Suprapubic skin (tissue), 3 donors: ENCODE data around the gene METTL16.

Experiments used
- POLR2A ChIP-seq, 2 donors: fragments of 450-650 bp; IDR thresholded peaks; one replicate each; pipeline ENCODE4 v1.6.1; 2017; ENCODE audit warnings: antibody characterized with exemption in 2 of 2, mild to moderate bottlenecking in 2 of 2, moderate library complexity in 2 of 2
- TF ChIP-seq, protein P1 (sequence below), 2 donors: fragments of 200-600 bp in 1 of 2; fragments of 450-650 bp in 1 of 2; sonication (generic) in 1 of 2; IDR thresholded peaks; one replicate each; pipeline ENCODE4 v1.5.1; 2016 to 2019; ENCODE audit warnings: antibody characterized with exemption in 2 of 2, mild to moderate bottlenecking in 1 of 2, moderate library complexity in 1 of 2

- TF ChIP-seq POLR2A (IDR thresholded peaks at IDR 0.05), result no peak
- TF ChIP-seq, protein P1, sequence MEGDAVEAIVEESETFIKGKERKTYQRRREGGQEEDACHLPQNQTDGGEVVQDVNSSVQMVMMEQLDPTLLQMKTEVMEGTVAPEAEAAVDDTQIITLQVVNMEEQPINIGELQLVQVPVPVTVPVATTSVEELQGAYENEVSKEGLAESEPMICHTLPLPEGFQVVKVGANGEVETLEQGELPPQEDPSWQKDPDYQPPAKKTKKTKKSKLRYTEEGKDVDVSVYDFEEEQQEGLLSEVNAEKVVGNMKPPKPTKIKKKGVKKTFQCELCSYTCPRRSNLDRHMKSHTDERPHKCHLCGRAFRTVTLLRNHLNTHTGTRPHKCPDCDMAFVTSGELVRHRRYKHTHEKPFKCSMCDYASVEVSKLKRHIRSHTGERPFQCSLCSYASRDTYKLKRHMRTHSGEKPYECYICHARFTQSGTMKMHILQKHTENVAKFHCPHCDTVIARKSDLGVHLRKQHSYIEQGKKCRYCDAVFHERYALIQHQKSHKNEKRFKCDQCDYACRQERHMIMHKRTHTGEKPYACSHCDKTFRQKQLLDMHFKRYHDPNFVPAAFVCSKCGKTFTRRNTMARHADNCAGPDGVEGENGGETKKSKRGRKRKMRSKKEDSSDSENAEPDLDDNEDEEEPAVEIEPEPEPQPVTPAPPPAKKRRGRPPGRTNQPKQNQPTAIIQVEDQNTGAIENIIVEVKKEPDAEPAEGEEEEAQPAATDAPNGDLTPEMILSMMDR (IDR thresholded peaks at IDR 0.05), result no peak
Measured at GRCh38 chr17:2484876-2485275, 26.8 kb downstream of the METTL16 start.
